ENCODE results near the gene FREY1.

DNA sequence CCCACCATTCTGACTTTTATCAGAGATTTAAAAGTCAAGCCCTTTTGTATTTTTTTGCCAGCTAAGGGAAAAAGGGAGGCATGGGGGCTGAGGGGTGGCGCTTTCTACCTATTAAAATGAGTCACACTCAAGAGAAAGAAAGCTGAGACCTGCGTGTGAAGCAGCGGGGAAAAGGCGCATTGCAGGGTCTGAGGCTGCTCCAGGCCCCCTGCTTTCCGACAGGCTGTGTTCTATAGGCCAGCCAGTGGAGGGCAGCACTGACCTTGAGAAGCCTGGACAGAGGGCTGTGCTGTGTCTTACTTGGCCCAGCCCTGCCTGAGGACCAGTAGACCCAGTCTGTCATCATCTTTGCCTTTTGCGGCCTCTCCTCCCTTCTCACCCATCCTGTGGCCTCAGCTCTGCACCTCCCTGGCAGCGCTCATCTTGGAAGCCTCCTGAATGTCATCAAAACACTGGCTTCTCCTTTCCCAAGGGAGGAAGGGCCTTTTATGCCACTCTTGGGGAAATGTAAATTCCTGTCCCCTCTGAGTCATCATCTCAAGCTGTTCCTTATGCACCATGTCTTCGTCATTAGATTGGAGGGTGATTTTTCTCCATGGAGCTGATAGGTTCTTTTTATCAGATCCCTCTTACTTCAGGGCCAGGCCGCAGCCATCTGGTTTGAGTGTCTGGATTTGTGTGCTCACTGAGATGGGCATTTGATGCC, 34.3 kb downstream of the FREY1 start:
- TF ChIP-seq TAF1 (IDR thresholded peaks at IDR 0.05; ENCODE audit: borderline replicate concordance, low read depth, low read length) (no peak), POLR2AphosphoS5 (IDR thresholded peaks at IDR 0.05; ENCODE audit: low read depth, low read length) (no peak)

Measured in GM12892 (cell line).